Endodermal cell (in vitro differentiated cells): ENCODE measurements around the gene SHKBP1. TPM values are rescaled to one million over a fixed set of nuclear protein-coding genes. Genes with fewer than 3 reads are reported as not detected.

Experiments
- DNase-seq: peaks from one replicate; pipeline ENCODE4 v3.0.0-alpha.2; 2017
- H3K27ac ChIP-seq: 2 replicates; pipeline ENCODE4 v1.5.1; 2013; ENCODE audit warnings: mild to moderate bottlenecking, low read depth, low read length, moderate library complexity
- H3K27me3 ChIP-seq: 2 replicates; pipeline ENCODE4 v1.6.1; 2013; ENCODE audit warnings: mild to moderate bottlenecking, low read length, moderate library complexity; ENCODE audit not compliant: insufficient read depth, control insufficient read depth, poor library complexity, severe bottlenecking
- H3K36me3 ChIP-seq: 2 replicates; pipeline ENCODE4 v1.7.0; 2013; ENCODE audit warnings: mild to moderate bottlenecking, low read length, moderate library complexity; ENCODE audit not compliant: control insufficient read depth, insufficient read depth
- H3K4me1 ChIP-seq: one replicate; pipeline ENCODE4 v1.7.0; 2013; ENCODE audit warnings: low read length; ENCODE audit not compliant: control insufficient read depth, insufficient read depth
- H3K4me3 ChIP-seq: 2 replicates; pipeline ENCODE4 v1.5.1; 2013; ENCODE audit warnings: mild to moderate bottlenecking, low read length, moderate library complexity
- H3K9ac ChIP-seq: 2 replicates; pipeline ENCODE4 v1.6.1; 2013; ENCODE audit warnings: mild to moderate bottlenecking, low read length, moderate library complexity; ENCODE audit not compliant: poor library complexity, severe bottlenecking; ENCODE audit errors: extremely low read depth
- H3K9me3 ChIP-seq: 2 replicates; pipeline ENCODE4 v1.6.1; 2013; ENCODE audit warnings: mild to moderate bottlenecking, low read length, moderate library complexity; ENCODE audit not compliant: control insufficient read depth
- H3K27ac Mint-ChIP-seq: 2 replicates; pipeline ENCODE4 v1.8.0; 2020; ENCODE audit warnings: mixed read lengths
- H3K27me3 Mint-ChIP-seq: 2 replicates; pipeline ENCODE4 v1.8.0; 2021; ENCODE audit warnings: mild to moderate bottlenecking, mixed read lengths; ENCODE audit not compliant: insufficient read depth
- H3K36me3 Mint-ChIP-seq: 2 replicates; pipeline ENCODE4 v1.8.0; 2020; ENCODE audit warnings: low read depth, mixed read lengths
- H3K4me1 Mint-ChIP-seq: 2 replicates; pipeline ENCODE4 v1.8.0; 2020; ENCODE audit warnings: mixed read lengths
- H3K4me3 Mint-ChIP-seq: 2 replicates; pipeline ENCODE4 v1.8.0; 2020; ENCODE audit warnings: mild to moderate bottlenecking, moderate library complexity, mixed read lengths
- H3K9me3 Mint-ChIP-seq: 2 replicates; pipeline ENCODE4 v1.8.0; 2020; ENCODE audit warnings: mild to moderate bottlenecking, mixed read lengths
- CTCF ChIP-seq: fragments of 200-600 bp; sonication (generic); conservative IDR thresholded peaks from 2 replicates; pipeline ENCODE4 v1.5.0; 2021; ENCODE audit warnings: antibody characterized with exemption, mild to moderate bottlenecking
- WGBS, 2 experiments: methylation state at CpG; one replicate each; pipeline versions ENCODE4 v1.1.5 to v1.1.7; 2013; ENCODE audit warnings: missing lambda C conversion rate in 2 of 2, mixed read lengths in 1 of 2; ENCODE audit not compliant: insufficient coverage in 1 of 2, insufficient read length in 1 of 2; 5-methylcytosine and 5-hydroxymethylcytosine counted together
- long read RNA-seq, 4 experiments: library from polyadenylated mRNA in 2 of 4; library from RNA in 1 of 4; library from capped mRNA in 1 of 4; stranded (forward) in 3 of 4; unstranded in 1 of 4; transcript quantifications; one replicate each; pipeline ENCODE4 v2.0.0, GENCODE V29; 2020 to 2021; ENCODE audit warnings: inconsistent platforms in 1 of 4
- polyA plus RNA-seq, 2 experiments: library from polyadenylated mRNA; stranded (reverse); fragments of 50-300 nt; gene quantifications; one replicate each; pipeline ENCODE4 v1.2.3, GENCODE V29; 2013
- total RNA-seq, 2 donors: library from RNA; stranded (reverse); fragmentation: NEBNext Ultra II Directional in 1 of 2; extraction: Animal tissue kit (Norgen Biotek cat#: 25700) in 1 of 2; gene quantifications; 2 replicates in 1 of 2; 3 replicates in 1 of 2; pipeline ENCODE4 v1.2.1, GENCODE V29; 2021

The SHKBP1 gene
- 100 to 1,000 TPM; 110 TPM for total RNA-seq
- 90.9 TPM for polyA plus RNA-seq (2013, experiment 1 of 2)
- 81.4 TPM for polyA plus RNA-seq (2013, experiment 2 of 2)
- long read RNA-seq, experiment 1, transcript SHKBP1-201 (18 exons, 2,363 nt): major isoform, 25 of 50 reads
- long read RNA-seq, experiment 1, partial matches to known transcripts: 14 of 50 reads
- long read RNA-seq, experiment 1, other reads (novel, unspliced or antisense): 9 of 50 reads
- long read RNA-seq, experiment 2, transcript SHKBP1-201 (18 exons, 2,363 nt): major isoform, 202 of 283 reads
- long read RNA-seq, experiment 2, partial matches to known transcripts: 20 of 283 reads
- long read RNA-seq, experiment 2, other reads (novel, unspliced or antisense): 57 of 283 reads
- long read RNA-seq, experiment 3, transcript SHKBP1-201 (18 exons, 2,363 nt): major isoform, 787 of 988 reads
- long read RNA-seq, experiment 3, partial matches to known transcripts: 32 of 988 reads
- long read RNA-seq, experiment 3, other reads (novel, unspliced or antisense): 164 of 988 reads
- long read RNA-seq, experiment 4, transcript SHKBP1-201 (18 exons, 2,363 nt): major isoform, 51 of 81 reads
- long read RNA-seq, experiment 4, partial matches to known transcripts: 18 of 81 reads
- long read RNA-seq, experiment 4, other reads (novel, unspliced or antisense): 10 of 81 reads

GRCh38 chr19:40576585-40577451, at the start of gene SHKBP1:
TSS of gene SHKBP1 (plus strand) at chr19:40576873. CDS start at chr19:40576900, 27 bp downstream.
- 1% methylated on average over 11 to 50 of the region's 55 CpGs for WGBS, 2 experiments
- Mint-ChIP-seq H3K4me3 (peak within 1 kb of the TSS; percentile 78), H3K4me1 (peaks cover 3% of the 10 kb centered on the region), H3K9me3 (no peaks in the 10 kb centered on the region), H3K27ac (peak within 1 kb of the TSS; percentile 85), H3K27me3 (peaks cover 11% of the 10 kb centered on the region), H3K36me3 (peaks cover 21% of the 10 kb centered on the region)
- no peaks in the 10 kb centered on the region for H3K4me1 ChIP-seq
- no peaks in the 10 kb centered on the region for H3K9me3 ChIP-seq
- TF ChIP-seq CTCF: no peak
- H3K9ac ChIP-seq: peak within 1 kb of the TSS; percentile 64
- H3K27me3 ChIP-seq: no peaks in the 10 kb centered on the region
- peak within 1 kb of the TSS; percentile 92 for H3K4me3 ChIP-seq
- peak; percentile 98 for DNase-seq
- H3K36me3 ChIP-seq: peaks cover 22% of the 10 kb centered on the region
- no peak within 1 kb of the TSS for H3K27ac ChIP-seq

GRCh38 chr19:40528078-40528477, 48.6 kb upstream of the SHKBP1 start:
- Mint-ChIP-seq H3K27me3 (peaks cover 42% of the 10 kb centered on the region), H3K4me3 (no peak overlapping the region), H3K27ac (no peak overlapping the region), H3K36me3 (no peaks in the 10 kb centered on the region), H3K9me3 (no peaks in the 10 kb centered on the region), H3K4me1 (peaks cover 7% of the 10 kb centered on the region)
- no peak overlapping the region for H3K4me3 ChIP-seq
- DNase-seq: no peak
- no peaks in the 10 kb centered on the region for H3K36me3 ChIP-seq
- 85 to 87% methylated on average over 4 to 6 of the region's 6 CpGs for WGBS, 2 experiments
- no peaks in the 10 kb centered on the region for H3K4me1 ChIP-seq
- peaks cover 14% of the 10 kb centered on the region for H3K27me3 ChIP-seq
- no peak overlapping the region for H3K9ac ChIP-seq
- no peaks in the 10 kb centered on the region for H3K9me3 ChIP-seq
- TF ChIP-seq CTCF: no peak
- no peak overlapping the region for H3K27ac ChIP-seq

- WGBS, 2 experiments: 72 to 79% methylated on average over 10 to 14 of the region's 14 CpGs
- peaks cover 46% of the 10 kb centered on the region for H3K27me3 Mint-ChIP-seq
- peaks cover 7% of the 10 kb centered on the region for H3K4me1 Mint-ChIP-seq
- H3K4me3 ChIP-seq: no peak overlapping the region
- H3K27me3 ChIP-seq: peaks cover 14% of the 10 kb centered on the region
- no peak overlapping the region for H3K9ac ChIP-seq
- H3K9me3 ChIP-seq: no peaks in the 10 kb centered on the region
- H3K36me3 ChIP-seq: no peaks in the 10 kb centered on the region
- H3K27ac Mint-ChIP-seq: no peak overlapping the region
- H3K27ac ChIP-seq: no peak overlapping the region
- no peaks in the 10 kb centered on the region for H3K4me1 ChIP-seq
- no peaks in the 10 kb centered on the region for H3K9me3 Mint-ChIP-seq
- no peak overlapping the region for H3K4me3 Mint-ChIP-seq
- no peak for DNase-seq
- H3K36me3 Mint-ChIP-seq: no peaks in the 10 kb centered on the region
- no peak for TF ChIP-seq CTCF
Measured at GRCh38 chr19:40528533-40529092, 48.1 kb upstream of the SHKBP1 start.
